HepG2 (cell line): Measurements from ENCODE around the gene MFAP4. TPM values are rescaled to one million over a fixed set of nuclear protein-coding genes. Genes with fewer than 3 reads are reported as not detected.

Experiments
- ATAC-seq: fragments of 200-7000 bp; cut with Tn5 transposase; 3 replicates; pipeline ENCODE4 v1.9.1; 2020; ENCODE audit warnings: mild to moderate bottlenecking, moderate library complexity
- BruUV-seq: library from RNA; stranded (reverse); fragments of 400-500 nt; replicated peaks from 2 replicates; lab custom pipeline; 2021; lab: Mats Ljungman, UMichigan
- CTCF ChIA-PET: fragments of 300-600 bp; formaldehyde crosslinking; extraction: SDS; loops from one replicate; lab custom pipeline; 2021; ENCODE audit warnings: low total read pairs, inconsistent platforms, low intra/inter-chr PET ratio; lab: Yijun Ruan, JAX
- POLR2A ChIA-PET: fragments of 350-600 bp; sonication (Branson Sonifier 250); formaldehyde crosslinking; loops from one replicate; lab custom pipeline; 2020; ENCODE audit warnings: antibody characterized with exemption, inconsistent platforms; lab: Yijun Ruan, JAX
- DNase-seq: peaks from one replicate; pipeline ENCODE4 v3.0.0-alpha.2; 2015; ENCODE audit warnings: low spot score
- FAIRE-seq: peaks from 3 replicates; lab custom pipeline; 2011; peaks lifted over from hg19 to GRCh38; lab: Jason Lieb, UNC
- H2AFZ ChIP-seq: one replicate; pipeline ENCODE4 v1.6.1; 2011; ENCODE audit warnings: low read length, inconsistent platforms
- H3K27ac ChIP-seq: fragments of 300-600 bp; 3 replicates; pipeline ENCODE4 v1.8.0; 2011; ENCODE audit warnings: mixed run types, mild to moderate bottlenecking, mixed read lengths, low read length, inconsistent platforms; ENCODE audit not compliant: insufficient read depth; ENCODE audit errors: extremely low read length
- H3K27me3 ChIP-seq, 2 experiments: fragments of 200-600 bp in 1 of 2; 2 replicates in 1 of 2; 3 replicates in 1 of 2; pipeline versions ENCODE4 v1.6.0 to v1.8.0; 2011; ENCODE audit warnings: low read length in 2 of 2, mild to moderate bottlenecking in 2 of 2, moderate library complexity in 2 of 2, inconsistent platforms in 1 of 2; ENCODE audit not compliant: insufficient read depth in 2 of 2, control insufficient read depth in 1 of 2
- H3K36me3 ChIP-seq, 2 experiments: fragments of 200-600 bp in 1 of 2; replicated peaks in 1 of 2; 2 replicates in 1 of 2; 3 replicates in 1 of 2; pipeline versions ENCODE4 v1.5.1 to v1.8.0; 2011; ENCODE audit warnings: low read length in 2 of 2, inconsistent platforms in 1 of 2; ENCODE audit not compliant: insufficient read depth in 2 of 2, control insufficient read depth in 1 of 2
- H3K4me1 ChIP-seq: 2 replicates; pipeline ENCODE4 v1.5.1; 2012; ENCODE audit warnings: low read length, inconsistent platforms; ENCODE audit not compliant: insufficient read depth
- H3K4me2 ChIP-seq: 2 replicates; pipeline ENCODE4 v1.6.0; 2011; ENCODE audit warnings: low read depth, low read length, inconsistent platforms
- H3K4me3 ChIP-seq, 3 experiments: fragments of 200-600 bp in 1 of 3; sonication (generic), shearing (Covaris generic) in 1 of 3; replicated peaks in 1 of 3; 2 replicates each; pipeline ENCODE4 v1.5.1; 2011 to 2016; ENCODE audit warnings: low read length in 3 of 3, inconsistent platforms in 2 of 3, low read depth in 2 of 3, mild to moderate bottlenecking in 2 of 3, control low read depth in 1 of 3, mixed read lengths in 1 of 3; ENCODE audit not compliant: insufficient read depth in 1 of 3
- H3K79me2 ChIP-seq: one replicate; pipeline ENCODE4 v1.6.1; 2011; ENCODE audit warnings: low read length, inconsistent platforms; ENCODE audit not compliant: insufficient read depth
- H3K9ac ChIP-seq: 2 replicates; pipeline ENCODE4 v1.6.0; 2011; ENCODE audit warnings: mild to moderate bottlenecking, low read depth, low read length, inconsistent platforms; ENCODE audit not compliant: insufficient read depth
- H3K9me3 ChIP-seq: 2 replicates; pipeline ENCODE4 v1.5.1; 2012; ENCODE audit warnings: mild to moderate bottlenecking, low read length
- H4K20me1 ChIP-seq: 2 replicates; pipeline ENCODE4 v1.6.0; 2011; ENCODE audit warnings: inconsistent platforms, mild to moderate bottlenecking, low read length, moderate library complexity; ENCODE audit not compliant: insufficient read depth
- ARID2 ChIP-seq: sonication (generic); formaldehyde crosslinking; IDR thresholded peaks from 2 replicates; pipeline ENCODE4 v1.8.1; 2022; ENCODE audit warnings: mild to moderate bottlenecking, missing genetic modification reagents, borderline replicate concordance
- EED ChIP-seq: sonication (generic); formaldehyde crosslinking; IDR thresholded peaks from 2 replicates; pipeline ENCODE4 v1.5.0; 2020; ENCODE audit warnings: mild to moderate bottlenecking, missing genetic modification reagents
- ZNF318 ChIP-seq: sonication (generic); formaldehyde crosslinking; IDR thresholded peaks from 2 replicates; pipeline ENCODE4 v1.4.0; 2020; ENCODE audit warnings: mild to moderate bottlenecking, missing genetic modification reagents
- ZNF782 ChIP-seq: sonication (generic); formaldehyde crosslinking; IDR thresholded peaks from 2 replicates; pipeline ENCODE4 v1.4.0; 2020; ENCODE audit warnings: missing genetic modification reagents, mild to moderate bottlenecking, borderline replicate concordance
- WGBS: methylation state at CpG from one replicate; pipeline ENCODE4 v1.1.6; 2017; ENCODE audit warnings: low lambda C conversion rate; 5-methylcytosine and 5-hydroxymethylcytosine counted together
- in situ Hi-C: cut with HindIII; loops from 2 replicates; pipeline ENCODE4 v1.10.0; 2017; ENCODE audit warnings: low pct_unique_long_range_greater_than_20kb; ENCODE audit not compliant: extremely low pct_ligation_motif_present
- intact Hi-C: fragments of 100-400 bp; cut with micrococcal nuclease; formaldehyde crosslinking; loops from one replicate; pipeline ENCODE4 v1.10.0; 2022; ENCODE audit not compliant: unreplicated experiment
- polyA plus RNA-seq, 8 experiments: library from polyadenylated mRNA; depleted of rRNA in 3 of 8; stranded (reverse) in 7 of 8; unstranded in 1 of 8; fragments of >200 nt; fragmentation: Illumina TruSeq in 4 of 8; extraction: Trizol in 4 of 8; gene quantifications; 2 replicates each; pipeline versions ENCODE4 v1.2.1 to v1.2.3, GENCODE V29; 2011 to 2016; ENCODE audit warnings: low read depth in 4 of 8, missing spikeins in 1 of 8, mixed read lengths in 1 of 8; ENCODE audit not compliant: insufficient read depth in 1 of 8
- total RNA-seq, 5 experiments: library from RNA; depleted of rRNA; stranded (reverse); fragments of >200 nt; fragmentation: Illumina TruSeq; extraction: Trizol; gene quantifications; 2 replicates each; pipeline ENCODE4 v1.2.3, GENCODE V29; 2016; ENCODE audit warnings: low read depth in 1 of 5

The MFAP4 gene
- total and polyA plus RNA-seq, 2 of the 13 experiments (the other 11 are each of a cell fraction or from before 2014, with no cell fraction given): 0.08 TPM; not detected in 1

GRCh38 chr17:19385521-19385983 lies 1.4 kb downstream of the MFAP4 start (continued):
- no peak for TF ChIP-seq ZNF782 (CRISPR knock-in tag)
- no peak for TF ChIP-seq EED (CRISPR knock-in tag)
- TF ChIP-seq, all 625 proteins: peak for 2

GRCh38 chr17:19384723-19385391 lies 2.1 kb downstream of the MFAP4 start:
- Histone ChIP-seq H3K4me2 (no peak overlapping the region), H3K4me1 (peaks cover 41% of the 10 kb centered on the region), H3K36me3 (peaks cover 13 to 35% of the 10 kb centered on the region in 2 experiments), H2AFZ (no peak overlapping the region), H3K79me2 (no peaks in the 10 kb centered on the region), H3K27me3 (0 out of 5 replicates have a peak, but pooled peaks cover 0 to 10% of the 10 kb centered on the region in 2 experiments), H4K20me1 (no peaks in the 10 kb centered on the region), H3K27ac (no peak overlapping the region), H3K9ac (no peak overlapping the region), H3K9me3 (no peaks in the 10 kb centered on the region), H3K4me3 (no peak overlapping the region)
- no TSS peak for BruUV-seq
- in situ Hi-C loops: no loop called here
- ATAC-seq (no peak), DNase-seq (no peak), FAIRE-seq (no peak)
- 96% methylated on average over 13 of the region's 16 CpGs for WGBS
- TF ChIP-seq ZNF318 (CRISPR knock-in tag) (no peak), ARID2 (no peak)
- ChIA-PET CTCF (no interaction called here), POLR2A (no interaction called here)
- intact Hi-C loops: no loop called here
